ENCODE data around the gene TBL1X.

The TBL1X gene

GRCh38 chrX:9642270-9642995 lies 177.6 kb downstream of the TBL1X start:
- DNase-seq, result no peak

GRCh38 chrX:9643807-9644206 lies 178.9 kb downstream of the TBL1X start:
- no peak for DNase-seq

DNA sequence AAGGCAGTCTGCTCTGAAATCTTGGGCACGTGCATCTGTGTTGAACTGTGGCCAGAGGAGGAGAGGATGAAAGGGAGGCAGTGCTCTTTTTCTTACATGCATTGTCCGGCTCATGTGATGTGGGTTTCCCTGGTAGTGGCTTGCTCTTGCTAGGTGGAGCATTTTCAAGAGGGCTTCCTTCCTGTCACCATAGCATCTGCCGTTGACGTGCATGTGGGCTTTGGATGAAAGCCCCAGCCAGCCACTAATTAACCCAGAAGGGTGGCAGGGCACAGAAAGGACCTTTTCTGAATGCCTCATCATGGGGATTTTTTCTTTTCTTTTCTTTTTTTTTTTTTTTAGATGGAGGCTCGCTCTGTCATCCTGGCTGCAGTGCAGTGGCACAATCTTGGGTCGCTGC lies 179.5 kb downstream of the TBL1X start:
- DNase-seq, result peak; percentile 16

GRCh38 chrX:9646471-9647224 lies 181.8 kb downstream of the TBL1X start:
- DNase-seq, result no peak

DNA sequence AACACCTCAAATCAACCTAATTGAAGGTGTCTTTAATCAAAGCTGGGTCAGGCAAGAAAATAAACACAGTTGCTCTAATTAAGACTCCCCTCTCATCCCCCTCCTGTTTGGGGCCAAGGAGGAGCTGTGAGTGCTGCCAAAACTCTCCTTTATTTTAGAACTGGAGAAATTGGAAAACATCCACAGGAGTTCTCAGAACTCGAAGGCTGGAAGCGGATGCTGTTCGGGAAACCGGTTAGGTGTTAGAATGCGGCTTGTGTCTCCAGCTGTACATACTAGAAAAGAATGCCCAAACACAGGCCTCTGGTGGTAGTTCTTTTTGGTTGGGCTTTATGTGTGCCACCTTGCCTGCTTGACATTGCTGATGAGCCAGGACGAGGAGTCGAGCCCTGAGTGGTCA lies 182.6 kb downstream of the TBL1X start:
- DNase-seq, result no peak

DNA sequence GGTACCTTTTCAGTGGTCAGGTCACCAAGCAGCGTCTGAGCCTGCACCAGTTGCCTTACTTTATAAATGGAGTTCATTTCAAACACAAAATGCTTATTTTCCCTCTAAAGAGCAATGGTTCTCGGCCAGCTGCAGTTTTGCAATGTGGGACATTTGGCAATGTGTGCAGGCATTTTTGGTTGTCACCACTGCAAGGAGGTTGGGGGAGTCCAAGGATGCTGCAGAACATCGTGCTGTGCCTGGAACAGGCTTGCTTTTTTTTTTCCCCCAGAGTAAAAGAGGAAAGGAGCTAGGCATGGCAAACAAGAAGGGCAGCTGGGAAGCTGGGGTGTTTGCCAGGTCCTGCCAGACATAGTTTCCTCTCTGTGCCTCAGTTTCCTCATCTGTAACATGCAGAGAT lies 185.2 kb downstream of the TBL1X start:
- DNase-seq, result no peak

- no peak for DNase-seq
These were observed 186.9 kb downstream of the TBL1X start for GRCh38 chrX:9651737-9652136.

DNA sequence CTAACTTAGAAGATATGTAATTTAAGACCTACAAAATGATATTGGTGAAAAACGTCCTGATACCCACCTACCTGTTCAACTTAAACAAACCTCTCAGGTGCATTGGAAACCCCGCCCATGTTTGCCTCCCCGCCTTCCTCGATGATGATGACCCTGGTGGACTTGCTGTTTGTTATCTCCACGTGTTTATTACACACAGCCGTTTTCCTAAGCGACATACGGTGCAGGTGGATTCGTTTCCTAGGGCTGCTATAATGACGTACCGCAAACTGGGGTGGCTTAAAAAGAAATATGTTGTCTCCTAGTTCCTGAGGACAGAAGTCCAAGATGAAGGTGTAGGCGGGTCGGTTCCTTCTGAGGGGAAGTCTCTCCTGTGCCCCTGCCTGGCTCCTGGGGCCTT lies 190.1 kb downstream of the TBL1X start:
- DNase-seq, result no peak

- no peak for DNase-seq
These were observed 191.4 kb downstream of the TBL1X start for GRCh38 chrX:9656277-9656676.

DNA sequence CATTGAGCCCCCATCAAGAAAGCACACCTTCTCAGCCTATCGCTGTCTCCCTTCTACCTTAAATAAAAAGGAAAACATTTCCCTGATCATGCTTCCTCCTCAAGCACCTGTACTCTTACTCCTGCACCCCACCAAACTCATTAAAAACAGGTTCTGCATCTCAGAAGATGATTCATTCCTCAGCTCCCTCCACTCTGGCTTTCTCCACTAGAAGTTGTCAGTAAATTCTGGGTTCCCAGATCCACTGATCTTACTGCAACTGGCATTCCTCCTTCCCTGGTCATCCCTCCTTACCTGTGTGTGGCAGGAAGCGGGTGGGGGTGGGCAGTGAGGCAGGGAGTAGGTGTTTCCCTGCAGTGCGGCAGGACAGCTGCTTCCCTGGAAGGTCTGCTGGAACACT lies 192.0 kb downstream of the TBL1X start:
- DNase-seq, result no peak

DNA sequence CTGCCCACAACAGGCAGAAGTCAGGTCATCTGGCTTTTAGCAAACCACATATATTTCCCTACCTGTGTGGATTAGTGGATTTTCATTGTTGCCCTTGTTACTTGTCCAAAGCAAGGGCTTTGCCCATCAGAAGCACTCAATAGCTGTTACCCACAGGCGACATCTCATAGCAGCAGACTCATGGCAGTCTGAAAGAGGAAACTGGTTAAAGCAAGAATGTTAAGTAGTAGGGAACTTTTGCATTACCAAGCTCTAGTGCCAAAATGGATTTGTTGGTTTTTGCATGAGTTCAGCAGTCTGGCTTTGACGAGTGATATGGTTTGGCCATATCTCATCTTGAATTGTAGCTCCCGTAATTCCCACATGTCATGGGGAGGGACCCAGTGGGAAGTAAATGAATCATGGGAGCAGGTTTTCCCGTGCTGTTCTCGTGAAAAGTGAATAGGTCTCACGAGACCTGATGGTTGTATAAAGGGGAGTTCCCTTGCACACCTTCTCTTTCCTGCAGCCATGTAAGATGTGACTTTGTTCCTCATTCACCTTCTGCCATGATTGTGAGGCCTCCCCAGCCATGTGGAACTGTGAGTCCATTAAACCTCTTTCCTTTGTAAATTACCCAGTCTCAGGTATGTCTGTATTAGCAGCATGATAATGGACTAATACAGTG lies 192.9 kb downstream of the TBL1X start:
- no peak for DNase-seq

- no peak for DNase-seq
These were observed 193.6 kb downstream of the TBL1X start for GRCh38 chrX:9658409-9658808.

DNA sequence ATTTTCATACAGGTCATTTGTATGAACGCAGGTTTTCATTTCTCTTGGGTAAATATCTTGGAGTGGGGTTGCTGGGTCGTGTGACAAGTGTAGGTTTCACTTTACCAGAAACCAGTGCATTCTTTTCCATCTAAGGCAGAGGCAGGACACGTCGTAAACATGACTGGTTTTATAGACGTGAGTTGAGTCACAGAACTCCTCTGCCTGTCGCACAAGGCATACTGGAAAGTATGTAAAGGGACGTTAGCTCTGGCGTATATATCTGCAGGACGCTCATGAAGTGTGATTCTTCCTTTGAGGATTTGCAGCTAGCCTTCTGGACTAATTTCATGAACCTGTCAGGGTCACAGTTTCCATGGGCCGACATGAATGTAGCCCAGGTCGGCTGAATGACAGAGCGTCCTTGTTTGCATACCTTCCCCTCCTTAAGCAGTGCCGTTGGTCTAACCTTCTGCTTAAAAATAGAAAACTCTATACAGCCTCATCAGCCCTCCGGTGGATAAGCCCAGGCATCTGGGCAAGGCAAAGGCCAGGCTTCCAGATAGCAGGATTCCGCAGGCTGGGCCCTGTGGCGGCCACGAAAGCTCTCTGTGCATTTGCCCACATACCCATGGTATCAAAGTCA lies 194.8 kb downstream of the TBL1X start:
- no peak for DNase-seq

DNA sequence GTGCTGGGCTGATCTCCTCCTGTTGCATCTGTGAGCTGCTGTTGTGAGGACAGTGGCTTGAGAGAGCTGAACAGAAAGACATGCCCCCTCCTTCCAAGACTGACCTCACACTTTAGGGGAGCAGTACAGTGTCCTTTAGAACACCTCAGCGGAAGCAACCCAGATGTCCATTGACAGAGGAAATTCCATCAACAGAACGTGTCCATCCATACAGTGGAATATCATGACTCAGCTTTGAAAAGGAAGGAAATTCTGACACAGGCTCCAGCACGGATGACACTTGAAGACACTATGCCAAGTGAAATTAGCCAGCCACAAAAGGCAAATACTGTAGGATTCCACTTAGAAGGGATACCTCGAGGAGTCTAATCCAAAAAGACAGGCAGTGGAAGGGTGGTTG lies 197.3 kb downstream of the TBL1X start:
- DNase-seq, result no peak

DNA sequence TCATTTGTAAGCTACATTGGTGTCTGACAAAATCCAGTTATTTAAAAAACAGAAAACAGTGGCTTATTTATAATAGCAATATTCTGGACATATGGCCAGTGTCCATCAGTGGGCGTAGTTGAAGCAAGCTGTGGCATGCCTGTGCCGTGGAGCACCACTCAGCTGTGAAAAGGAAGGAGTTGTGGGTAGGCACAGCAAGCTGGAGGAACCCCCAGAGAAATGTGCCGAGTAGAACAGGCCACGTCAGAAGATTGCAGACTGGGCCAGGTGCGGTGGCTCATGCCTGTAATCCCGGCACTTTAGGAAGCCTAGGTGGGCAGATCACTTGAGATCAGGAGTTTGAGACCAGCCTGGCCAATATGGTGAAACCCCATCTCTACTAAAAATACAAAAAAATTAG lies 198.4 kb downstream of the TBL1X start:
- no peak for DNase-seq

DNA sequence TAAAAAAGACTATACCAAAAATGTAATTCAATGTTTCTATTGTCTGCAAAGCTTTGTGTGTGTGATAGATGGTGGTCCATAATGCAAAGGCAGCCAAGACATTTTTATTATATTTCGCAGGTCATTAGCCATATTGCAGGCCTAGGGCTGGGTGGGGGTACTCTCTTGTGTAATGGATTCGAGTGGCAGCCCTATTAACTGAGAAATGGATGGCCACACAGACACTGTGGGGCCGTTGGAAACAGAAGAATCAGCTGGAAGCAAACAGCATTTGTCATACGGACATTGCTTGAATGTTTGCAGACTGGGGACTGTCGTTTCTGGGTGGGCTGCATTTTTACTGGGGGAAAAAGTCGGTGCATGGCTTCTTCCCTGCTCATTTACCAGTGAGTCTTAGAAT lies 199.4 kb downstream of the TBL1X start:
- DNase-seq, result no peak

- no peak for DNase-seq
These were observed 200.3 kb downstream of the TBL1X start for GRCh38 chrX:9665113-9665512.

- DNase-seq, result no peak
These were observed 203.7 kb downstream of the TBL1X start for GRCh38 chrX:9668537-9668936.

GRCh38 chrX:9670136-9670814 lies 205.4 kb downstream of the TBL1X start:
- no peak for DNase-seq

GRCh38 chrX:9671998-9672397 lies 207.1 kb downstream of the TBL1X start:
- DNase-seq, result no peak

- no peak for DNase-seq
These were observed 211.4 kb downstream of the TBL1X start for GRCh38 chrX:9676306-9676705.

- DNase-seq, result no peak
These were observed 211.9 kb downstream of the TBL1X start for GRCh38 chrX:9676738-9677097.

GRCh38 chrX:9677098-9677739 lies 212.4 kb downstream of the TBL1X start:
- DNase-seq, result no peak

Measured in NCI-H187 treated with DMSO at 0.1 percent for 48 hours (cell line).